GM12878 (cell line): ENCODE data around the gene LITAF. TPM values are rescaled to one million over a fixed set of nuclear protein-coding genes. Genes with fewer than 3 reads are reported as not detected.

Source experiments
- ATAC-seq: fragments of 200-7000 bp; cut with Tn5 transposase; 3 replicates; pipeline ENCODE4 v1.9.1; 2020; ENCODE audit warnings: mild to moderate bottlenecking, moderate library complexity
- BruUV-seq: library from RNA; stranded (reverse); fragments of 400-500 nt; replicated peaks from 2 replicates; lab custom pipeline; 2021; lab: Mats Ljungman, UMichigan
- CTCF ChIA-PET: fragments of 300-600 bp; sonication (Branson Sonifier 250); formaldehyde crosslinking; extraction: SDS; loops from one replicate; lab custom pipeline; 2021; ENCODE audit warnings: inconsistent platforms; lab: Yijun Ruan, JAX
- POLR2A ChIA-PET: fragments of 350-600 bp; formaldehyde crosslinking; extraction: SDS; loops from one replicate; lab custom pipeline; 2021; ENCODE audit warnings: inconsistent platforms; lab: Charles Lee
- RAD21 ChIA-PET: fragments of 300-600 bp; sonication (Branson Sonifier 250); formaldehyde crosslinking; loops from one replicate; lab custom pipeline; 2023; ENCODE audit warnings: antibody characterized with exemption; ENCODE audit not compliant: unreplicated experiment; lab: Charles Lee
- SMC1A ChIA-PET: fragments of 300-600 bp; sonication (Branson Sonifier 250); formaldehyde crosslinking; loops from one replicate; lab custom pipeline; 2023; ENCODE audit not compliant: unreplicated experiment, uncharacterized antibody; lab: Charles Lee
- DNase-seq: peaks from one replicate; pipeline ENCODE4 v3.0.0-alpha.2; 2011; ENCODE audit warnings: low read depth, low spot score
- FAIRE-seq: peaks from 3 replicates; lab custom pipeline; 2011; peaks lifted over from hg19 to GRCh38; lab: Jason Lieb, UNC
- H2AFZ ChIP-seq: 2 replicates; pipeline ENCODE4 v1.6.0; 2011; ENCODE audit warnings: low read depth, low read length, control low read depth; ENCODE audit not compliant: control insufficient read depth
- H3K27ac ChIP-seq: 2 replicates; pipeline ENCODE4 v1.5.1; 2011; ENCODE audit warnings: control low read depth; ENCODE audit not compliant: control insufficient read depth, insufficient read depth
- H3K27me3 ChIP-seq, 2 experiments: replicated peaks in 1 of 2; 2 replicates each; pipeline versions ENCODE4 v1.6.0 to v1.6.1; 2011; ENCODE audit warnings: low read length in 1 of 2; ENCODE audit not compliant: control insufficient read depth in 2 of 2, insufficient read depth in 2 of 2
- H3K36me3 ChIP-seq, 2 experiments: 2 replicates each; pipeline ENCODE4 v1.5.1; 2011; ENCODE audit warnings: low read length in 1 of 2; ENCODE audit not compliant: control insufficient read depth in 2 of 2, insufficient read depth in 2 of 2
- H3K4me1 ChIP-seq: 2 replicates; pipeline ENCODE4 v1.6.1; 2011; ENCODE audit warnings: mild to moderate bottlenecking, low read length, moderate library complexity, mixed read lengths; ENCODE audit not compliant: control insufficient read depth, insufficient read depth
- H3K4me2 ChIP-seq: 2 replicates; pipeline ENCODE4 v1.6.0; 2011; ENCODE audit warnings: control low read depth; ENCODE audit not compliant: control insufficient read depth, insufficient read depth
- H3K4me3 ChIP-seq: fragments of 200-600 bp; sonication (generic); 2 replicates; pipeline ENCODE4 v1.5.1; 2016
- H3K79me2 ChIP-seq: 2 replicates; pipeline ENCODE4 v1.6.0; 2011; ENCODE audit warnings: low read length; ENCODE audit not compliant: control insufficient read depth, insufficient read depth
- H3K9ac ChIP-seq: 2 replicates; pipeline ENCODE4 v1.8.0; 2011; ENCODE audit warnings: low read length, control low read depth, mixed read lengths; ENCODE audit not compliant: control insufficient read depth, insufficient read depth
- H3K9me3 ChIP-seq: replicated peaks from 3 replicates; pipeline ENCODE4 v1.5.1; 2011; ENCODE audit warnings: mild to moderate bottlenecking, low read length; ENCODE audit not compliant: control insufficient read depth, insufficient read depth
- H4K20me1 ChIP-seq: 2 replicates; pipeline ENCODE4 v1.6.0; 2011; ENCODE audit not compliant: control insufficient read depth, insufficient read depth
- BCL11A ChIP-seq: IDR thresholded peaks from 2 replicates; pipeline ENCODE4 v1.6.1; 2011; ENCODE audit warnings: low read depth, low read length
- CBX3 ChIP-seq: fragments of 200-600 bp; sonication (generic); IDR thresholded peaks from 2 replicates; pipeline ENCODE4 v1.6.1; 2016; ENCODE audit warnings: low read depth, borderline replicate concordance
- CREB1 ChIP-seq: IDR thresholded peaks from 2 replicates; pipeline ENCODE4 v1.6.1; 2012; ENCODE audit warnings: low read depth, mild to moderate bottlenecking, inconsistent platforms
- DPF2 ChIP-seq: fragments of 450-650 bp; IDR thresholded peaks from 2 replicates; pipeline ENCODE4 v1.6.1; 2017; ENCODE audit warnings: mild to moderate bottlenecking
- HCFC1 ChIP-seq: fragments of 150-350 bp; IDR thresholded peaks from 2 replicates; pipeline ENCODE4 v1.6.1; 2014; ENCODE audit warnings: low read length
- IKZF1 ChIP-seq: fragments of 450-650 bp; conservative IDR thresholded peaks from 2 replicates; pipeline ENCODE4 v1.6.1; 2017; ENCODE audit warnings: antibody characterized with exemption, mild to moderate bottlenecking
- IKZF2 ChIP-seq, 2 experiments: fragments of 450-650 bp; IDR thresholded peaks; 2 replicates each; pipeline ENCODE4 v1.6.1; 2017; ENCODE audit warnings: mild to moderate bottlenecking in 2 of 2, moderate library complexity in 2 of 2
- KDM1A ChIP-seq: fragments of 200-600 bp; sonication (generic); IDR thresholded peaks from 2 replicates; pipeline ENCODE4 v1.6.1; 2016; ENCODE audit warnings: borderline replicate concordance
- LARP7 ChIP-seq: fragments of 450-650 bp; IDR thresholded peaks from 2 replicates; pipeline ENCODE4 v1.6.1; 2017; ENCODE audit warnings: mild to moderate bottlenecking
- NKRF ChIP-seq: fragments of 450-650 bp; conservative IDR thresholded peaks from 2 replicates; pipeline ENCODE4 v1.6.1; 2017; ENCODE audit warnings: mild to moderate bottlenecking, moderate library complexity
- SUZ12 ChIP-seq: fragments of 200-600 bp; sonication (generic); IDR thresholded peaks from one replicate; pipeline ENCODE4 v1.6.1; 2018; ENCODE audit warnings: antibody characterized with exemption, mild to moderate bottlenecking; ENCODE audit not compliant: unreplicated experiment
- WGBS: methylation state at CpG from one replicate; pipeline ENCODE4 v1.1.6; 2016; ENCODE audit warnings: low lambda C conversion rate; ENCODE audit not compliant: insufficient replicate concordance, insufficient coverage; ENCODE audit errors: missing lambda C conversion rate; 5-methylcytosine and 5-hydroxymethylcytosine counted together
- in situ Hi-C: fragments of 300-500 bp; cut with MboI; formaldehyde crosslinking; loops from 9 replicates; pipeline ENCODE4 v1.14.3; 2018; ENCODE audit warnings: mixed read lengths
- intact Hi-C: fragments of 100-400 bp; cut with micrococcal nuclease; formaldehyde crosslinking; loops from one replicate; pipeline ENCODE4 v1.14.2; 2022; ENCODE audit not compliant: unreplicated experiment
- polyA plus RNA-seq, 11 experiments: library from polyadenylated mRNA; depleted of rRNA in 4 of 11; unstranded in 6 of 11; stranded (reverse) in 5 of 11; fragments of >200 nt; fragmentation: Nextera tagmentation in 4 of 11; fragmentation: Illumina TruSeq in 1 of 11; extraction: Ambion mirVana in 4 of 11; extraction: Trizol in 1 of 11; gene quantifications; 1 replicate in 1 of 11; 2 replicates in 10 of 11; pipeline versions ENCODE4 v1.2.1 to v1.2.3, GENCODE V29; 2011 to 2016; ENCODE audit warnings: inconsistent platforms in 2 of 11, missing spikeins in 2 of 11, low read depth in 1 of 11
- total RNA-seq, 4 experiments: library from RNA; depleted of rRNA in 3 of 4; stranded (reverse); fragments of >200 nt in 3 of 4; fragmentation: Illumina TruSeq in 1 of 4; extraction: Trizol in 1 of 4; gene quantifications; 2 replicates each; pipeline versions ENCODE4 v1.2.1 to v1.2.3, GENCODE V29; 2013 to 2021

LITAF gene
- total and polyA plus RNA-seq, 10 of the 15 experiments (the other 5 are each of a cell fraction or from before 2014, with no cell fraction given) = 99.2 to 211 (median 147) TPM

DNA sequence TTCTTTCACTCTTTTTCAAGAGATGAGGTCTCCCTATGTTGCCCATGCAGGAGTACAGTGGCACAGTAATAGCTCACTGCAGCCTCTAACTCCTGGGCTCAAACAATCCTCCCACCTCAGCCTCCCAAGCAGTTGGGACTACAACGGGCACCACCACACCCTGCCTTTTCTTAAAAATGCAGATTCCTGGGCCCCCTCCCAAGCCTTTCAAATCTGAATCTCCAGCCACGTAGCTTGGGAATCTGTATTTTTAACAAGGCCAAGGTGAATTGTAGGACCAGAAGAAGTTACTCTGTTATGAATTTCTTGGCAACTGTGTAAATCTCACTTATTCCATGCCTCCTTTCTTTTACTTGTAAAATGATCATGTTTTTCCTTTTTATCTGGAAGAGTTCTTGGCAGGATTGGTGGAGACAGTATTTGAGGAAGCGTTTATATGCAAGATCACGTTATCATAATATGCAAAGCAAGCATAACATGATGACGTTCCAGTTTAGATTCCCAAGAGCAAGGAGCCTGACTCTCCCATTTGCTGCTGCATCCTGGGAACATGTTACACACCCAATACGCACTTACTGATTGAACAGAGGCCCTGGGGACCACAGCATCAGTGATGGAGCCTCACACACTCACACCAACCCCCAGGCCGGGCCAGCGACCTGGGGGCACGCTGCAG lies 44.5 kb downstream of the LITAF start:
- Histone ChIP-seq H3K27me3 (no peaks in the 10 kb centered on the region), H2AFZ (no peak overlapping the region), H3K9me3 (no peaks in the 10 kb centered on the region), H3K36me3 (0 out of 4 replicates have a peak, but pooled peaks cover 0 to 4% of the 10 kb centered on the region in 2 experiments), H3K4me2 (no peak overlapping the region), H3K9ac (no peak overlapping the region), H3K79me2 (no peaks in the 10 kb centered on the region), H3K27ac (no peak overlapping the region), H4K20me1 (no peaks in the 10 kb centered on the region), H3K4me1 (no peaks in the 10 kb centered on the region), H3K4me3 (no peak overlapping the region)
- WGBS = 45% methylated on average over 9 of the region's 9 CpGs
- TF ChIP-seq IKZF1 = no peak
- TF ChIP-seq CREB1 = no peak
- TF ChIP-seq LARP7 = no peak
- no peak for TF ChIP-seq IKZF2 (IDR thresholded peaks at IDR 0.05)
- TF ChIP-seq SUZ12 = no peak
- no peak for TF ChIP-seq NKRF
- TF ChIP-seq KDM1A = no peak
- no peak for TF ChIP-seq DPF2
- TF ChIP-seq HCFC1 = no peak
- no peak for TF ChIP-seq BCL11A
- no peak for TF ChIP-seq CBX3
- ChIA-PET RAD21 (no interaction called here), POLR2A (interaction anchor here (0.6 kb wide), 1 partner anchor 76 kb away, joined by 3 read pairs; no protein-coding TSS in a partner anchor), SMC1A (no interaction called here), CTCF (interaction anchor here (1.0 kb wide), 1 partner anchor 10 kb away, joined by 3 read pairs; no protein-coding TSS in a partner anchor)
- FAIRE-seq (no peak), ATAC-seq (no peak), DNase-seq (no peak)
- intact Hi-C loops (no loop called here), in situ Hi-C loops (loop anchor here (25.0 kb wide), 1 partner anchor 270 kb away; no protein-coding TSS in a partner anchor)
- no TSS peak for BruUV-seq
